ENCODE results near the gene ADGRG3.

DNA sequence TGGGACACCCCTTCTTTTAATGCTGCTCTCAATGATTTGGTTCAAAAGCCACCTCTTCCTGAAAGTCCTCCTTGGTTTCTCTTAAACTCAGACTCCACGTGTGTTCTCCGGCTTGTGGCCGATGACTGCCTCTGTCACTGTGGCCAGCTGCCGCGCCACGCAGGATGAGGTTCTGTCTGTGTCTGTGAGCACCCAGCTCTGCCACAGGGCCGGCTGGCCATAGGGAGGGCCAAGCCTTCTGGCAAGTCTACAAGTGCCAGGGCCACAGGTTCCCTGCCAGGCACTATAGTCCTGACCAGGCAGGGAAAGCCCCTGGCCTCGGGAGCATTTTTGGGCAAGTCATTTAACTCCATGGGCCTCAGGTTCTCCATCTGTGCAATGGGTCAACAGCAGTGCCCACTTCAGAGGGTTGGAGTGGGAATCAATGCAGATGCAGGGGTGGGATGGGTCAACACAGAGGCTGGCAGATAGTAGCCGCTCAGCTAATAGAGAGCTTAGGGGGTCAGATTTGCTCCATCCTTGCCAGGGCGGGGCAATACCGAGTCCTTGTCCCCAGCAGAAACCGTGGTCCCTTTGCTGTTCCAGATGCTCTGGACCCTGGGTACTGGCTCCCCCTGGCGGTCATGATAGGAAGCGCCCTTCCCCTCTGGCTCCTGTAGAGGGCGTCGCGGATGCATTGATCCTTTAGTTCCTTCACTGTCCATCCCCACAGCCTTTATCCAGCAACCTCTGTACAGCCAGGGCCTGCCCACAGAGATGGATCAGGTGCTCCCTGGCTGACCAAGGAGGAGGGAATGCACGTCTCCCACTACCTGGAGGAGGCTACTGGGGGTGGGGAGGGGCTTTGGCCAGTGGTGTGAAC lies 19.3 kb upstream of the ADGRG3 start:
- TF ChIP-seq, protein P1, sequence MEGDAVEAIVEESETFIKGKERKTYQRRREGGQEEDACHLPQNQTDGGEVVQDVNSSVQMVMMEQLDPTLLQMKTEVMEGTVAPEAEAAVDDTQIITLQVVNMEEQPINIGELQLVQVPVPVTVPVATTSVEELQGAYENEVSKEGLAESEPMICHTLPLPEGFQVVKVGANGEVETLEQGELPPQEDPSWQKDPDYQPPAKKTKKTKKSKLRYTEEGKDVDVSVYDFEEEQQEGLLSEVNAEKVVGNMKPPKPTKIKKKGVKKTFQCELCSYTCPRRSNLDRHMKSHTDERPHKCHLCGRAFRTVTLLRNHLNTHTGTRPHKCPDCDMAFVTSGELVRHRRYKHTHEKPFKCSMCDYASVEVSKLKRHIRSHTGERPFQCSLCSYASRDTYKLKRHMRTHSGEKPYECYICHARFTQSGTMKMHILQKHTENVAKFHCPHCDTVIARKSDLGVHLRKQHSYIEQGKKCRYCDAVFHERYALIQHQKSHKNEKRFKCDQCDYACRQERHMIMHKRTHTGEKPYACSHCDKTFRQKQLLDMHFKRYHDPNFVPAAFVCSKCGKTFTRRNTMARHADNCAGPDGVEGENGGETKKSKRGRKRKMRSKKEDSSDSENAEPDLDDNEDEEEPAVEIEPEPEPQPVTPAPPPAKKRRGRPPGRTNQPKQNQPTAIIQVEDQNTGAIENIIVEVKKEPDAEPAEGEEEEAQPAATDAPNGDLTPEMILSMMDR (IDR thresholded peaks at IDR 0.05) = peak; percentile 100
- TF ChIP-seq EZH2 (IDR thresholded peaks at IDR 0.05) (no peak), EZH2phosphoT487 (IDR thresholded peaks at IDR 0.05) (no peak)
